T follicular helper cell (primary cell): ENCODE measurements around the gene TIMM23.
"Not testable (repeated sequence)": the region's sequence is repeated elsewhere in the genome, so short reads cannot be mapped to it uniquely, and the experiment has no call there.

Experiments
- DNase-seq: peaks from one replicate; pipeline ENCODE4 v3.0.0-alpha.2; 2020; ENCODE audit warnings: low read depth

TIMM23 gene

GRCh38 chr10:46022978-46023702, 50.9 kb downstream of the TIMM23 start:
- DNase-seq, result peak; percentile 73

DNA sequence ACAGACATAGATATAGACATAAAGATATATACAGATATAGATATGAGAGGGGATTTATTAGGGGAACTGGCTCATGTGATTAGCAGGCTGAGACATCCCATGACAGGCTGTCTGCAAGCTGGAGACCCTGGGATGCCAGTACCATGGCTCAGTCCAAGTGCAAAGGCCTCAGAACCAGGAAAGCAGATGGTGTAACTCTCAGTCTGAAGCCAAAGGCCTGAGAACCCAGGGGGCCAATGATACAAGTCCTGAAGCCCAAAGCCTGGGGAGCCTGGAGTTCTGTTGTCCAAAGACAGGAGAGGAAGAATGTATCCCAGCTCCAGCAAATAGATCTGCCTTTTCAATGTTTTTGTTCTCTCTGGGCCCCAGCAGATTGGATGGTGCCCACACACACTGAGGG, 52.7 kb downstream of the TIMM23 start:
- no peak for DNase-seq

DNA sequence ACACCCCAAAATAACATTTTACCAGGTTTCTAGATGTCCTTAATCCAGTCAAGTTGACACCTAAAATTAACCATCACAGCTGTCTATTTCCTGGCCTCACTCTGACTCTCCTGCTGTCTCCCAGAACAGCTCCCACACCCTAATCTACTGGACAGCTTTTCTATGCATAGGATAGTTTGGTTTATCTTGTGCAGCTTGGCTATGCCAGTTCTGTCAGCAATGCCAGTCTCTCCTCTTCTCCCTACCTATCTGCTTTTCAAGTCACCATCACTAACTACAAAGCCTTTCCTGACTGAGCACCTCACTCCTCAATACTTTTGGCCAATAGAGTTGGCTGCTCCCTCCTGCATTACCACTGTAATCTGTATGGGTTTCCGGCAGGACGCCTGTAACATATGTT, 53.1 kb downstream of the TIMM23 start:
- no peak for DNase-seq

- DNase-seq, result no peak
These were observed 53.8 kb downstream of the TIMM23 start for GRCh38 chr10:46026106-46026505.

DNA sequence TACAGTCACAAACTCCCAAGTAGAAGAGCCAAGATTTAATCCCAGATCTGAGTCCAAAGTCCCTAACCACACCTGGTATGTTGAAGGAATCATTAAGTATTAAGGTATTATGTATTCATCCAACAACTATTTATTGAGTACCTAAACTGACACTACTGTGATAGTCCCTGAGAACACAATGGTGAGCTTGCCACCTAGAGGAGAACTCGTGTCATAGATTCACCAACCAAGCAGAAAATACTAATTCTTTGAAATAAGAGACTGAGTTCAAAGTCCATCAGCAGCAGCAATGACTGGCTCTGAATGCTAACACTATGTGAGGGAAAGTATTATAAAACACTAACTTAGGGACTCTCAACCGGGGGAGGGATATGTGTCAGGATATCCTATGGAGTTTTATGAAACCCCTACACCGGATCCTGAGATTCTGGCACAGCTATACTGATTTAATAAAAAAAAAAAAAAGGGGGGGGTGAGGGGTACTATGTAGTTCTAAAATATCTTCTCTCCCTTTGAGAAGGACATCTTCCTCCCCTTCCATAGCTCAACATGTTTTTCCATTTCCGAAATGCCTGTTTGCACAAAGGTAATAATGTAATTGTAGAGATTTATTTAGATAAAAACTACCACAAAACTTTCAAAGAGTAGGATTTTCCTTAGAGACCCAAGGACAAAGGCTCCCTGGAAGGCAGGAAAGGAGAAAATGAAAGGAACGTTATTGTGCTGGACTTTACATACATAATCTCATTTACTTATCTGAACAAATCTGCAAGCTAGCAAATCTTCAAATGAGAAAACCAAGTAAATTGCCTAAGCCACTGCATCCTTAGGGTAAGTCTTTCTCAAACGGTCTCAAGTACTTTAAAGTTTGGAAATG, 56.5 kb downstream of the TIMM23 start:
- peak; percentile 12 for DNase-seq

GRCh38 chr10:46029461-46030030, 57.3 kb downstream of the TIMM23 start:
- DNase-seq, result no peak

DNA sequence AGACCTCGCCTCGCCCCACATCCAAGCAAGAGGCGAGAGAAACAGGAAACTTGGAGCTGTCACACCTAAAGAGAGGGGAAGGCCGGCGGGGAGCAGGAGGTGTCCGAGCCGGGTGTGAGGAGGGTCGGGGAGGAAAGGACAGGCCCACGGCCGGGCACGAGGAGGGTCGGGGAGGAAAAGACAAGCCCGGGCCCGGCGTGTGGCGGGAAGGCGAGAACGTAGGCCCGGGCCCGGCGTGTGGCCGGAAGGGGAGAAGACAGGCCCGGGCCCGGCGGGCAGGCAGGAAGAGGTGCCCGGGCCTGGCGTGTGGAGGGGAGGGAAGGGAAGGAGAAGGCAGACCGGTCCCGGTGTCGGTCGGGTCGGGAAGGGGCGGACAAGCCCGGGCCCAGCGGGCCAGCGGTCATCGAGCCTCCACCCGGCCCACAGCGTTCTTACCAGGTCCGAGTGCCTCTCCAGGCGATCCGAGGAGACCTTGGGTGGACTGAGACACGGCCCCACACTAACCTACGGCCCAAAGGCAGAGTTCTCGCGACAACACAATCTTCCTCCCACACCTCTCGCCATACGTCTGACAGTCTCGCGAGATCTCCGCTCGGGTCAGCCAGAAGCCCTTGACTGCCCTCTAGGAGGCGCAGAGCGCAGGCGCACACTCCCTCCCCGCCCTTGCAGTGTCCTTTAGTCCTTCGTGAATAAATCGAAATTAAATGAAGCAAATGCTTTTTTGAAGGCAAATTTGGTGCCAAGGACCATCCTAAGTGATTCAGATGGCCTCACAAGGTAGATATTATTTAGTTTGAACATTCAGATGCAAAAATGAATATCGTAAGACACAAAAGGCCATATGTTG, 58.0 kb downstream of the TIMM23 start, which contains the start of gene NCOA4:
TSS of gene NCOA4 (minus strand) at position 533 of the 847 bp plus-strand sequence. CDS start 13,943 bp downstream, outside the sequence.
- DNase-seq, result peak; percentile 97

DNA sequence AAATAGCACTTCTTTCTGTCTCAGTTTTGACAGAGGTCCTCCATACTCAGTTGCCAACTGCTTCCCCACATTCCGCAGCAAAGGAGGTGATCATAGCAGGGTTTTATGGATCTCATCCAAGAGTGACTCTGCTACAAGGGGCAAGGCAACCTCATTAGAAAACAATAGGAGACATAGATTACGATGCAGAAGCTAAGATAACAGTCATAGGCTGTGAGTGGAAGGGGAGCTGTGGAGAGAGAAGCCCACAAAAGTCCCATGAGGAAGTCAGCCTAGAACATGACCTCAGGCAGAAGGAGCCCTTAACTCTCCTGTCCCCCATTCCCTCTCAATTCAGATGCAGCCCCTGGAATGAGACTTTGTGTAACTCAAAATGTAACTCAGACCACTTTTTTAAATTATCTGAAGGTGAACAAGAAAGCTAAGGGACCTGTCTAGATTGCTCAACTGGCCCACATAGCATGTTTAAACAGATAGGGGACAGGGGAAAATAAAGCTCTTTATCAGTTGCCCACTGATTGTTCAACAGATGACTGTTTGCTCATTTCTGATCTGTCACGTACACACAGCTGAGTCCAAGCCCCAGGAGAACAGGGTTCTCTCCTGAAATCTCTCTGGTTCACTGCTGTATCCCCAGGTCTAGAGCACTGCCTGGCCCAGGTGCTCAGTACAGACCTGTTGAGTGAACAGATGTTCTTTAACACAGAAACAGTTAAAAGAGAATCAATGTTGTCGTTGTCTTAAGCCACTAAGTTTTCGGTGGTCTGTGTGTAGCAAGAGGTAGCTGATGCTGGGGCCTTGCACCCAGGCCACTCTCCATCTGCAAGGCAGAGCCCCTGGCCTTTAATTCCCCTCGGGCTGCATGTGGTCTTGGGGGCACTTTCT, 59.6 kb downstream of the TIMM23 start:
- DNase-seq, result no peak

- DNase-seq, result no peak
These were observed 61.3 kb downstream of the TIMM23 start for GRCh38 chr10:46033602-46034011.

GRCh38 chr10:46035923-46036849, 63.9 kb downstream of the TIMM23 start:
- DNase-seq, result no peak

- no peak for DNase-seq
These were observed 65.0 kb downstream of the TIMM23 start for GRCh38 chr10:46037107-46037825.

DNA sequence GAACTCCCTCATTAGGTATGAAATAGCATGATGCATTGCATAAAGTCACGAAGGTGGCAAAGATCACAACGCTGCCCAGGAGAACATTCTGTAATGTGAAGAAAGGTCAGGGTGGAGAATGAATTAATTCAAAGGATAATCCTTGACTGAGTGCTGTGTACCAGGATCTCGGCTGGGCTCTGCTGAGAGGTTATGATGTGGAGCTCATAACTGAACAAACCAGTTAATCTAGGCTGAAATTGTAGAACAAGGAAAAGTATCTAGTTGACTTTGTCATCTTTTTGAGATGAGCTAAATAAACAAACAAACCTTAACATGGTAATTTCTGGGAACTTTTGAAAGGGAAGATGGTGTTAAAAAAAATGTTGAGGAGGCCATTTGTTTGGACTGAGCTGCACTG, 67.7 kb downstream of the TIMM23 start:
- DNase-seq, result no peak

- no peak for DNase-seq
These were observed 70.2 kb downstream of the TIMM23 start for GRCh38 chr10:46042527-46042926.

- DNase-seq, result no peak
These were observed 74.0 kb downstream of the TIMM23 start, which contains the start of gene MSMB for GRCh38 chr10:46046261-46046660. TSS of gene MSMB (minus strand) at chr10:46046269. CDS start at chr10:46046237, 32 bp downstream.

DNA sequence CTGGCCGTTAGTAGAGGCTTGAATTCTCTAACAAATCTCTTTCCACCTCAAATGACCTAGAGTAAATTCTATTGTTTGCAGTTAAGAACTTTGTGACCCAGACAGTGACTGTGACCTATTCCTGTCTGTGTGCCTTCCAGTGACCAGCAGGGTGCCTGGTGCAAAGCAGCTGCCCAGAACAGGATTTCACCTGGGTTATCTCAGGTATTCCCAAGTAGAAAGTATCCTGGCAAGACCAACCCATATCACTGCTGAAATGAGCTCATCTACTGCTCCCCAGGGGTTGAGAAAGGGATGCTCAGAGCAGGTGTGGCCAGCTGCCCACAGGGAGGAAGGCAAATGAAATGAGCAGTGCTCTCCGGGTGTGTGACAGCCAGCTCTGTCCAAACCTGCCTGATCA, 75.9 kb downstream of the TIMM23 start:
- no peak for DNase-seq

GRCh38 chr10:46049497-46049831, 77.2 kb downstream of the TIMM23 start:
- not testable (repeated sequence) for DNase-seq

GRCh38 chr10:46050941-46051623, 78.8 kb downstream of the TIMM23 start:
- no peak for DNase-seq

- no peak for DNase-seq
These were observed 79.9 kb downstream of the TIMM23 start for GRCh38 chr10:46052057-46052790.
